GM12878 (cell line): ENCODE measurements around the gene ZNF766. TPM values are rescaled to one million over a fixed set of nuclear protein-coding genes. Genes with fewer than 3 reads are reported as not detected.

Experiments
- ATAC-seq: fragments of 200-7000 bp; cut with Tn5 transposase; 3 replicates; pipeline ENCODE4 v1.9.1; 2020; ENCODE audit warnings: mild to moderate bottlenecking, moderate library complexity
- Bru-seq: library from RNA; stranded (reverse); fragments of 400-500 nt; gene quantifications from one replicate; lab custom pipeline; 2021; lab: Mats Ljungman, UMichigan
- BruChase-seq, 2 experiments: library from RNA; stranded (reverse); fragments of 400-500 nt; gene quantifications; one replicate each; lab custom pipeline; 2021; lab: Mats Ljungman, UMichigan
- BruUV-seq: library from RNA; stranded (reverse); fragments of 400-500 nt; replicated peaks from 2 replicates; lab custom pipeline; 2021; lab: Mats Ljungman, UMichigan
- CTCF ChIA-PET: fragments of 300-600 bp; sonication (Branson Sonifier 250); formaldehyde crosslinking; extraction: SDS; loops from one replicate; lab custom pipeline; 2021; ENCODE audit warnings: inconsistent platforms; lab: Yijun Ruan, JAX
- POLR2A ChIA-PET: fragments of 350-600 bp; formaldehyde crosslinking; extraction: SDS; loops from one replicate; lab custom pipeline; 2021; ENCODE audit warnings: inconsistent platforms; lab: Charles Lee
- RAD21 ChIA-PET: fragments of 300-600 bp; sonication (Branson Sonifier 250); formaldehyde crosslinking; loops from one replicate; lab custom pipeline; 2023; ENCODE audit warnings: antibody characterized with exemption; ENCODE audit not compliant: unreplicated experiment; lab: Charles Lee
- SMC1A ChIA-PET: fragments of 300-600 bp; sonication (Branson Sonifier 250); formaldehyde crosslinking; loops from one replicate; lab custom pipeline; 2023; ENCODE audit not compliant: unreplicated experiment, uncharacterized antibody; lab: Charles Lee
- DNase-seq: peaks from one replicate; pipeline ENCODE4 v3.0.0-alpha.2; 2011; ENCODE audit warnings: low read depth, low spot score
- FAIRE-seq: peaks from 3 replicates; lab custom pipeline; 2011; peaks lifted over from hg19 to GRCh38; lab: Jason Lieb, UNC
- H2AFZ ChIP-seq: 2 replicates; pipeline ENCODE4 v1.6.0; 2011; ENCODE audit warnings: low read depth, low read length, control low read depth; ENCODE audit not compliant: control insufficient read depth
- H3K27ac ChIP-seq: 2 replicates; pipeline ENCODE4 v1.5.1; 2011; ENCODE audit warnings: control low read depth; ENCODE audit not compliant: control insufficient read depth, insufficient read depth
- H3K27me3 ChIP-seq, 2 experiments: replicated peaks in 1 of 2; 2 replicates each; pipeline versions ENCODE4 v1.6.0 to v1.6.1; 2011; ENCODE audit warnings: low read length in 1 of 2; ENCODE audit not compliant: control insufficient read depth in 2 of 2, insufficient read depth in 2 of 2
- H3K36me3 ChIP-seq, 2 experiments: 2 replicates each; pipeline ENCODE4 v1.5.1; 2011; ENCODE audit warnings: low read length in 1 of 2; ENCODE audit not compliant: control insufficient read depth in 2 of 2, insufficient read depth in 2 of 2
- H3K4me1 ChIP-seq: 2 replicates; pipeline ENCODE4 v1.6.1; 2011; ENCODE audit warnings: mild to moderate bottlenecking, low read length, moderate library complexity, mixed read lengths; ENCODE audit not compliant: control insufficient read depth, insufficient read depth
- H3K4me2 ChIP-seq: 2 replicates; pipeline ENCODE4 v1.6.0; 2011; ENCODE audit warnings: control low read depth; ENCODE audit not compliant: control insufficient read depth, insufficient read depth
- H3K4me3 ChIP-seq: fragments of 200-600 bp; sonication (generic); 2 replicates; pipeline ENCODE4 v1.5.1; 2016
- H3K79me2 ChIP-seq: 2 replicates; pipeline ENCODE4 v1.6.0; 2011; ENCODE audit warnings: low read length; ENCODE audit not compliant: control insufficient read depth, insufficient read depth
- H3K9ac ChIP-seq: 2 replicates; pipeline ENCODE4 v1.8.0; 2011; ENCODE audit warnings: low read length, control low read depth, mixed read lengths; ENCODE audit not compliant: control insufficient read depth, insufficient read depth
- H3K9me3 ChIP-seq: replicated peaks from 3 replicates; pipeline ENCODE4 v1.5.1; 2011; ENCODE audit warnings: mild to moderate bottlenecking, low read length; ENCODE audit not compliant: control insufficient read depth, insufficient read depth
- H4K20me1 ChIP-seq: 2 replicates; pipeline ENCODE4 v1.6.0; 2011; ENCODE audit not compliant: control insufficient read depth, insufficient read depth
- BCL11A ChIP-seq: IDR thresholded peaks from 2 replicates; pipeline ENCODE4 v1.6.1; 2011; ENCODE audit warnings: low read depth, low read length
- CEBPB ChIP-seq, 2 experiments: fragments of 150-350 bp in 1 of 2; IDR thresholded peaks; 2 replicates each; pipeline ENCODE4 v1.6.1; 2012 to 2014; ENCODE audit warnings: low read depth in 2 of 2, low read length in 2 of 2, borderline replicate concordance in 1 of 2, inconsistent platforms in 1 of 2
- CREB1 ChIP-seq: IDR thresholded peaks from 2 replicates; pipeline ENCODE4 v1.6.1; 2012; ENCODE audit warnings: low read depth, mild to moderate bottlenecking, inconsistent platforms
- EZH2 ChIP-seq: IDR thresholded peaks from 2 replicates; pipeline ENCODE4 v1.6.1; 2012; ENCODE audit warnings: low read depth, mild to moderate bottlenecking, control low read depth, inconsistent platforms, low read length, borderline replicate concordance; ENCODE audit not compliant: control insufficient read depth
- IKZF2 ChIP-seq, 2 experiments: fragments of 450-650 bp; IDR thresholded peaks; 2 replicates each; pipeline ENCODE4 v1.6.1; 2017; ENCODE audit warnings: mild to moderate bottlenecking in 2 of 2, moderate library complexity in 2 of 2
- JUNB ChIP-seq: IDR thresholded peaks from 2 replicates; pipeline ENCODE4 v1.6.1; 2016; ENCODE audit warnings: antibody characterized with exemption, mild to moderate bottlenecking
- KLF5 ChIP-seq: fragments of 450-650 bp; IDR thresholded peaks from 2 replicates; pipeline ENCODE4 v1.6.1; 2014; ENCODE audit warnings: mild to moderate bottlenecking; ENCODE audit not compliant: partially characterized antibody
- RUNX3 ChIP-seq: IDR thresholded peaks from 2 replicates; pipeline ENCODE4 v1.6.1; 2012; ENCODE audit warnings: low read length, inconsistent platforms
- SMAD5 ChIP-seq: IDR thresholded peaks from 2 replicates; pipeline ENCODE4 v1.6.1; 2016; ENCODE audit warnings: antibody characterized with exemption, low read depth
- SMC3 ChIP-seq: IDR thresholded peaks from 2 replicates; pipeline ENCODE4 v1.6.1; 2011; ENCODE audit warnings: low read length, improper control_type of control experiment, borderline replicate concordance
- TCF7 ChIP-seq: IDR thresholded peaks from 2 replicates; pipeline ENCODE4 v1.6.1; 2014; ENCODE audit warnings: antibody characterized with exemption, borderline replicate concordance
- WGBS: methylation state at CpG from one replicate; pipeline ENCODE4 v1.1.6; 2016; ENCODE audit warnings: low lambda C conversion rate; ENCODE audit not compliant: insufficient replicate concordance, insufficient coverage; ENCODE audit errors: missing lambda C conversion rate; 5-methylcytosine and 5-hydroxymethylcytosine counted together
- in situ Hi-C: fragments of 300-500 bp; cut with MboI; formaldehyde crosslinking; loops from 9 replicates; pipeline ENCODE4 v1.14.3; 2018; ENCODE audit warnings: mixed read lengths
- intact Hi-C: fragments of 100-400 bp; cut with micrococcal nuclease; formaldehyde crosslinking; loops from one replicate; pipeline ENCODE4 v1.14.2; 2022; ENCODE audit not compliant: unreplicated experiment
- long read RNA-seq, 2 experiments: library from polyadenylated mRNA; unstranded; transcript quantifications; one replicate each; pipeline ENCODE4 v2.0.0, GENCODE V29; 2019 to 2020
- polyA minus RNA-seq, 3 experiments: library from RNA; depleted of rRNA, polyadenylated mRNA; stranded (reverse); fragments of >200 nt; gene quantifications; 2 replicates each; pipeline ENCODE4 v1.2.3, GENCODE V29; 2011
- polyA plus RNA-seq, 11 experiments: library from polyadenylated mRNA; depleted of rRNA in 4 of 11; unstranded in 6 of 11; stranded (reverse) in 5 of 11; fragments of >200 nt; fragmentation: Nextera tagmentation in 4 of 11; fragmentation: Illumina TruSeq in 1 of 11; extraction: Ambion mirVana in 4 of 11; extraction: Trizol in 1 of 11; gene quantifications; 1 replicate in 1 of 11; 2 replicates in 10 of 11; pipeline versions ENCODE4 v1.2.1 to v1.2.3, GENCODE V29; 2011 to 2016; ENCODE audit warnings: inconsistent platforms in 2 of 11, missing spikeins in 2 of 11, low read depth in 1 of 11
- total RNA-seq, 4 experiments: library from RNA; depleted of rRNA in 3 of 4; stranded (reverse); fragments of >200 nt in 3 of 4; fragmentation: Illumina TruSeq in 1 of 4; extraction: Trizol in 1 of 4; gene quantifications; 2 replicates each; pipeline versions ENCODE4 v1.2.1 to v1.2.3, GENCODE V29; 2013 to 2021
- TF ChIP-seq, protein P1 (sequence below): fragments of 450-650 bp; IDR thresholded peaks from 2 replicates; pipeline ENCODE4 v1.6.1; 2017; ENCODE audit warnings: low read depth, mild to moderate bottlenecking, moderate library complexity
- TF ChIP-seq, protein P2 (sequence below): fragments of 450-650 bp; IDR thresholded peaks from 2 replicates; pipeline ENCODE4 v1.6.1; 2017; ENCODE audit warnings: mild to moderate bottlenecking, low read depth, inconsistent platforms; ENCODE audit not compliant: poor library complexity, severe bottlenecking

ZNF766 gene
- 39.6 and 48.9 TPM in 2 replicates for total RNA-seq (2013; cell fraction: nucleolus; rRNA removed)
- 7.2 and 8.9 TPM in 2 replicates for total RNA-seq (2014; rRNA removed)
- 15.3 and 19.1 TPM in 2 replicates for total RNA-seq (2014; rRNA removed; fragmentation: Illumina TruSeq; extraction: Trizol)
- total RNA-seq (2021) = 12.0 and 13.8 TPM in 2 replicates
- polyA plus RNA-seq (2011; ENCODE audit: low read depth) = 6.9 TPM
- polyA plus RNA-seq (2011; rRNA removed) = 18.7 and 29.9 TPM in 2 replicates
- polyA plus RNA-seq (2011; cell fraction: cytosol; rRNA removed) = 6.5 and 6.7 TPM in 2 replicates
- 5.5 and 5.8 TPM in 2 replicates for polyA plus RNA-seq (2011; cell fraction: nucleus; rRNA removed)
- polyA plus RNA-seq (2012) = 15.2 and 18.0 TPM in 2 replicates
- polyA plus RNA-seq (2014; fragmentation: Illumina TruSeq; extraction: Trizol) = 20.0 and 30.0 TPM in 2 replicates
- 10 to 100 TPM; 11.5 to 14.6 TPM for polyA plus RNA-seq (2014; fragmentation: Nextera tagmentation; extraction: Ambion mirVana)
- polyA plus RNA-seq (2014; rRNA removed) = 6.7 and 7.9 TPM in 2 replicates
- polyA plus RNA-seq (2016; fragmentation: Nextera tagmentation; extraction: Ambion mirVana) = 10 to 100 TPM; 18.2 to 19.2 TPM
- polyA minus RNA-seq (2011; rRNA and poly(A)+ RNA removed) = 12.2 and 24.0 TPM in 2 replicates
- 6.9 and 9.8 TPM in 2 replicates for polyA minus RNA-seq (2011; cell fraction: cytosol; rRNA and poly(A)+ RNA removed)
- 4.7 and 8.5 TPM in 2 replicates for polyA minus RNA-seq (2011; cell fraction: nucleus; rRNA and poly(A)+ RNA removed)
- percentile 90 among the genes with signal in this experiment for Bru-seq, nascent RNA
- percentile 79 among the genes with signal in this experiment for BruChase-seq, experiment 1, labeled RNA remaining after a 6-hour chase
- BruChase-seq, experiment 2, labeled RNA remaining after a 2-hour chase = percentile 83 among the genes with signal in this experiment
- long read RNA-seq, experiment 1, full-length matches to known transcripts = 13 of 17 reads
- long read RNA-seq, experiment 1, partial matches to known transcripts = 2 of 17 reads
- long read RNA-seq, experiment 1, other reads (novel, unspliced or antisense) = 2 of 17 reads
- long read RNA-seq, experiment 2, full-length matches to known transcripts = 174 of 194 reads
- long read RNA-seq, experiment 2, partial matches to known transcripts = 8 of 194 reads
- long read RNA-seq, experiment 2, other reads (novel, unspliced or antisense) = 12 of 194 reads

- POLR2A ChIA-PET = no interaction called here
- Histone ChIP-seq H3K4me1 (no peaks in the 10 kb centered on the region), H3K27me3 (no peaks in the 10 kb centered on the region), H3K9ac (peak within 1 kb of the TSS; percentile 95), H4K20me1 (no peaks in the 10 kb centered on the region), H3K36me3 (0 out of 4 replicates have a peak, but pooled peaks cover 0 to 3% of the 10 kb centered on the region in 2 experiments), H2AFZ (peak within 1 kb of the TSS; percentile 45), H3K4me2 (peak within 1 kb of the TSS; percentile 87), H3K9me3 (peaks cover 23% of the 10 kb centered on the region), H3K4me3 (peak within 1 kb of the TSS; percentile 94), H3K79me2 (peaks cover 36% of the 10 kb centered on the region), H3K27ac (peak within 1 kb of the TSS; percentile 86)
- SMC1A ChIA-PET = no interaction called here
- peak; percentile 99 for ATAC-seq
- CTCF ChIA-PET = no interaction called here
- intact Hi-C loops = no loop called here
- FAIRE-seq = peak; percentile 38
- TSS peak; percentile 85 for BruUV-seq
- peak; percentile 69 for DNase-seq
- WGBS = under 1% methylated on average over 70 of the region's 70 CpGs
- in situ Hi-C loops = no loop called here
- RAD21 ChIA-PET = no interaction called here
- TF ChIP-seq, protein P1, sequence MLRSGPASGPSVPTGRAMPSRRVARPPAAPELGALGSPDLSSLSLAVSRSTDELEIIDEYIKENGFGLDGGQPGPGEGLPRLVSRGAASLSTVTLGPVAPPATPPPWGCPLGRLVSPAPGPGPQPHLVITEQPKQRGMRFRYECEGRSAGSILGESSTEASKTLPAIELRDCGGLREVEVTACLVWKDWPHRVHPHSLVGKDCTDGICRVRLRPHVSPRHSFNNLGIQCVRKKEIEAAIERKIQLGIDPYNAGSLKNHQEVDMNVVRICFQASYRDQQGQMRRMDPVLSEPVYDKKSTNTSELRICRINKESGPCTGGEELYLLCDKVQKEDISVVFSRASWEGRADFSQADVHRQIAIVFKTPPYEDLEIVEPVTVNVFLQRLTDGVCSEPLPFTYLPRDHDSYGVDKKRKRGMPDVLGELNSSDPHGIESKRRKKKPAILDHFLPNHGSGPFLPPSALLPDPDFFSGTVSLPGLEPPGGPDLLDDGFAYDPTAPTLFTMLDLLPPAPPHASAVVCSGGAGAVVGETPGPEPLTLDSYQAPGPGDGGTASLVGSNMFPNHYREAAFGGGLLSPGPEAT = 0 out of 2 replicates have a peak, but pooled peaks have one; percentile 13
- TF ChIP-seq RUNX3 (peak; percentile 16), CREB1 (peak; percentile 71; the same call in 1 of the 2 replicates), EZH2 (no peak), TCF7 (no peak), CEBPB (IDR thresholded peaks at IDR 0.05; ENCODE audit: borderline replicate concordance in 1 of 2, low read depth in 2 of 2, low read length in 2 of 2) (peak in 1 of 2 experiments; percentile 78; a peak in 2 of 4 replicates), BCL11A (no peak), SMC3 (no peak), JUNB (no peak), IKZF2 (IDR thresholded peaks at IDR 0.05) (peak in 1 of 2 experiments; percentile 28; a peak in 1 of 4 replicates), KLF5 (peak; percentile 40), SMAD5 (peak; percentile 70; the same call in 1 of the 2 replicates)
- TF ChIP-seq, protein P2, sequence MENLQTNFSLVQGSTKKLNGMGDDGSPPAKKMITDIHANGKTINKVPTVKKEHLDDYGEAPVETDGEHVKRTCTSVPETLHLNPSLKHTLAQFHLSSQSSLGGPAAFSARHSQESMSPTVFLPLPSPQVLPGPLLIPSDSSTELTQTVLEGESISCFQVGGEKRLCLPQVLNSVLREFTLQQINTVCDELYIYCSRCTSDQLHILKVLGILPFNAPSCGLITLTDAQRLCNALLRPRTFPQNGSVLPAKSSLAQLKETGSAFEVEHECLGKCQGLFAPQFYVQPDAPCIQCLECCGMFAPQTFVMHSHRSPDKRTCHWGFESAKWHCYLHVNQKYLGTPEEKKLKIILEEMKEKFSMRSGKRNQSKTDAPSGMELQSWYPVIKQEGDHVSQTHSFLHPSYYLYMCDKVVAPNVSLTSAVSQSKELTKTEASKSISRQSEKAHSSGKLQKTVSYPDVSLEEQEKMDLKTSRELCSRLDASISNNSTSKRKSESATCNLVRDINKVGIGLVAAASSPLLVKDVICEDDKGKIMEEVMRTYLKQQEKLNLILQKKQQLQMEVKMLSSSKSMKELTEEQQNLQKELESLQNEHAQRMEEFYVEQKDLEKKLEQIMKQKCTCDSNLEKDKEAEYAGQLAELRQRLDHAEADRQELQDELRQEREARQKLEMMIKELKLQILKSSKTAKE = no peak
Measured at GRCh38 chr19:52269338-52270261, at the start of gene ZNF766. Gene ZNF766, plus strand, starts transcription at chr19:52269587. Its CDS starts 27 bp downstream, at chr19:52269614.
